Retinal pigment epithelial cell (primary cell): ENCODE results near the gene EFR3B.
A peak's percentile ranks its signal among the peaks of the same experiment; 100 is the strongest.

Experiments used
- DNase-seq: peaks from one replicate; pipeline ENCODE4 v3.0.0-alpha.2; 2010; ENCODE audit warnings: low read depth
- H3K4me3 ChIP-seq: 2 replicates; pipeline ENCODE4 v1.5.1; 2011; ENCODE audit warnings: mild to moderate bottlenecking, low read length, control low read depth, moderate library complexity
- TF ChIP-seq, protein P1 (sequence below): conservative IDR thresholded peaks from 2 replicates; pipeline ENCODE4 v1.5.1; 2011; ENCODE audit warnings: low read depth, low read length, control low read depth, inconsistent platforms

EFR3B gene

DNA sequence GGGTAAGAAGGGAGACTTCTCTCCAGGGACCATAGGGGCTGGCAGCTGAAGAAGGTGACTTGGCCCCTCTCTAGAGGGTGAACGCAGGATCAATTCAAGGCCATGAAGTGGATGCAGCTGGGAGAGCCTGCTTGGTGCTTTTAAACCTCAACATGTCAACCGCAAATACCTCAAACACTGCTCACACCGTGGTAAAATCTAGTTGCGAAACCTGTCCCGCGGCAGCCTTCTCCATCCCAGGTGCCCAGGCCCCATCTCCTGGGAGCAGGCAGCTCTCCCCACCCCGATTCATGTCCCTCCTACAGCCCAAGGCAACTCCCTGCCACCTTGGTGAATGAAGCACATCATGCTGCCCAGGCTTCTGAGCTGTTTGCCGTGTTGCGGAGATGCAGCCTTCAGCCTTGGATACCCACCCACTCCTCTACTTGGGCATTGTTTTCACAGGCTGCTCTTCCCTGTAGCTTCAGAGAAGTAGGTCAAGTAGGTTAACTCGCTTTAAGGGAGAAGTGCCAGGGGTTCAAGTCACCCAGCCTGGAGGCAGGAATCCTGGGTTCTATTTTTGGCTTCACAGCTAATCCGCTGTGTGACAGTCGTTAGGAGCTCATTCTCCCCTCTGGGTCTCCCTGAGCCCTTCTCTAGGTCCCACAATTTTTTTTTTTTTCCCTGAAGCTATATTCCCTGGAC is 6.2 kb upstream of the EFR3B start:
- H3K4me3 ChIP-seq: no peak overlapping the region
- TF ChIP-seq, protein P1, sequence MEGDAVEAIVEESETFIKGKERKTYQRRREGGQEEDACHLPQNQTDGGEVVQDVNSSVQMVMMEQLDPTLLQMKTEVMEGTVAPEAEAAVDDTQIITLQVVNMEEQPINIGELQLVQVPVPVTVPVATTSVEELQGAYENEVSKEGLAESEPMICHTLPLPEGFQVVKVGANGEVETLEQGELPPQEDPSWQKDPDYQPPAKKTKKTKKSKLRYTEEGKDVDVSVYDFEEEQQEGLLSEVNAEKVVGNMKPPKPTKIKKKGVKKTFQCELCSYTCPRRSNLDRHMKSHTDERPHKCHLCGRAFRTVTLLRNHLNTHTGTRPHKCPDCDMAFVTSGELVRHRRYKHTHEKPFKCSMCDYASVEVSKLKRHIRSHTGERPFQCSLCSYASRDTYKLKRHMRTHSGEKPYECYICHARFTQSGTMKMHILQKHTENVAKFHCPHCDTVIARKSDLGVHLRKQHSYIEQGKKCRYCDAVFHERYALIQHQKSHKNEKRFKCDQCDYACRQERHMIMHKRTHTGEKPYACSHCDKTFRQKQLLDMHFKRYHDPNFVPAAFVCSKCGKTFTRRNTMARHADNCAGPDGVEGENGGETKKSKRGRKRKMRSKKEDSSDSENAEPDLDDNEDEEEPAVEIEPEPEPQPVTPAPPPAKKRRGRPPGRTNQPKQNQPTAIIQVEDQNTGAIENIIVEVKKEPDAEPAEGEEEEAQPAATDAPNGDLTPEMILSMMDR: no peak
- DNase-seq: no peak

DNA sequence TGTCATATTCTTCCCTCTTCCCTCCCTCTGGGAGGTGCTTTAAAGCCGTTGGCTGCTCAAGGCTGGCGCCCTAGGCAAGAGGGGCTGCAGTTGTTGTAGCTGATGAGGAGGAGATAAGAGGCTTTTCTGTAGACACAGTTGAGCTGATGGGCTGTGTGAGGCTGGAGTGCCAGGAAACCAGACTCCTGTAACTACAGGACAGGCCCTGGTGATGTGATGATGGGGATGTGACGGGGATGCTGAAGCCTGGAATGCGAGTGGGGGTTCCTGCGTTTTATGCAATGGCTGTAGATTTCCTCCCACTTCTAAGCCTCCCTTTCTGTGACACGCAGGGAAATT is 5.7 kb upstream of the EFR3B start:
- TF ChIP-seq, protein P1: no peak
- H3K4me3 ChIP-seq: no peak overlapping the region
- DNase-seq: no peak

DNA sequence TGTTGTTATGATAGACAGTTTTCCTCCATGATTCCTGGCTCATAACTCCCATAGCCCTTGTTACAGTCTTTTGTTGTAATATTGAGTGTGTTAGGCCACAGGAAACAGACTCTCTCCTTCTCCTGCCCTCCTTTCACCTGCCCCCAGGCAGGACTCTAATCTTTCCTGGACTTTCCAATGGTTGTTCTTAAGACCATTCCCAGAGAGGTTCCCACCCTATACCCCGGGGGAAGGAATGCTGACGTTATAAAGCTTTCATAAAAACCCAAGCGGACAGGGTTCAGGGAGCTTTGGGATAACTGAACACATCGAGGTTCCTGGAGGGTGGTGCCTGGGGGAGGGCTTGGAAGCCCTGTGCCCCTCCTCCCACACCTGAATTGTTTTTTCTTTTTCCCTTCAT is 2.8 kb upstream of the EFR3B start:
- no peak for DNase-seq
- TF ChIP-seq, protein P1: no peak
- H3K4me3 ChIP-seq: no peak overlapping the region

DNA sequence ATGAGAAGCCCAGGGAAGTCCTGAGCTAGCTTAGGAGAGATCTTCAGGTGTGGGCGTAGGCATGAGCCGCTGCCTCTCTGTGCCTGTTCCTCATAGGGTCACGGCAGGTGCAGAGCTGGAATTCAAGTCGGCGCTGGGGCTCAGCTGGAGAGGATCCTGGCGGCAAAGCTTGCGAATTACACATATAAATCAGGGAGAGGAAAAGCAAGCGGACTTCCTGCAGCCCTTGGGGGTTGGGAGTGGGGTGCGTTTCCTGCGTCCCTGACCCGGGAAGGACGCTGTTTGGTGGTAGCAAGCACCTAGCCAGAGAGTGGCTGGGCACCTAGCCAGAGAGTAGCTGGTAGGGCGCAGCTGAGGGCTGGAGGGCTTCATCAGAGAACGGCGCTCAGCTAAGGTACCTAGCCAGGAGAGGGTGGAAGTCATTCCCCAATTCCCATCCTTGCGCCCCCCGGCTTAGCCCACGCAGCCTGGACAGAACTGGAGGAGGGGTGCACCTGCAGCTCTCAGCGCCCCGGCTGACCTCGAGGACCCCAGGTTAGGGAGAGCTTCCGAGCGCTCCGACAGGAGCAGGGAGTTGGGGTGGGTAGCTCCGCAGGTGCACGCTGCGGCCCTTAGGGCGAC is 459 bp upstream of the EFR3B start:
- peak; percentile 50 for DNase-seq

DNA sequence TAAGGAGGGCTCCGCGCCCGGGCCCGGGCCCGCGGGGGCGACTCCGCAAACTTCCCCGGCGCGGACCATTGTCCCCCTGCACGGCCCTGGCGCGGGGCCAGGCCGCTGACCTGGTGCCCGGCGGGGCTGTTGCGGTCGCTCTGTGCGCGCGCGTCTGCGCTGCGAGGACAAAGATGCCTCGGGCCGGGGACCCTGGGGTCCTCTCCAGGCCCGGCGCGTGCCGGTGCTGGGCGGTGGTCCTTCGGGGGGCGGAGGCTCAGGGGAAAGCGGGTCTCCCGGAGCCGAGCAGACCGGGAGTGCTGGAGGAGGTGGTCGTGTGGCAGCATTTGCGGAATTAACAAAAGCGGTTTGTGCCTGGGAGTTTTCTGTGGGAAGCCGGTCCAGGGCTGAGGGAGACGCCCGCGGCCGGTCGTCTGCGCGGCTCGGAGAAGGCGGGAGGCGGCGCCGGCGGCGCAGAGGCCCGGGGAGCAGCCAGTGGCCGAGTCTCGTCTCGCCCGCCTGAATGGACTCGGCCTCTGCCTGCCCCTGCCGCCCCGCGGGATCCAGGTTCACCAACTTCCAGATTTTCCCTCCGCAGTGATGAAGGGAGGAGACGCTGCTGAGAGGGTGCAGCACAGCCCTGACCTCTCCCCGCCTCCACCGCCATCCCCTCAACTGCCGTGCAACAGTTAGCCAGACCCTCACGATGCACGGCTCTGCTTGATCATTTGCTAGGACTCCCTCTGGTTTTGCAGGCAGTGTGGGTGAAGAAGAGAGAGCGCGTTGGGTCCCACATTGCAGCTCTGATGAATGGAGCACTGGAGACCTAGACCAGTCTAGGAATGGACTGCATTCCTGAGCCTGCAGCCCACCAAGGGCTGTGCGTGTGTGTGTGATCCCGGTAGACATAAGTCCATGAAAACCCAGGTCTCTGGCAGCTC is 705 bp downstream of the EFR3B start:
- no peak for DNase-seq
- peak overlapping the region; percentile 74 for H3K4me3 ChIP-seq
- TF ChIP-seq, protein P1: no peak

More for the DNA sequence above, 459 bp upstream of the EFR3B start:
- TF ChIP-seq, protein P1: peak; percentile 54
- H3K4me3 ChIP-seq: peak overlapping the region; percentile 73

DNA sequence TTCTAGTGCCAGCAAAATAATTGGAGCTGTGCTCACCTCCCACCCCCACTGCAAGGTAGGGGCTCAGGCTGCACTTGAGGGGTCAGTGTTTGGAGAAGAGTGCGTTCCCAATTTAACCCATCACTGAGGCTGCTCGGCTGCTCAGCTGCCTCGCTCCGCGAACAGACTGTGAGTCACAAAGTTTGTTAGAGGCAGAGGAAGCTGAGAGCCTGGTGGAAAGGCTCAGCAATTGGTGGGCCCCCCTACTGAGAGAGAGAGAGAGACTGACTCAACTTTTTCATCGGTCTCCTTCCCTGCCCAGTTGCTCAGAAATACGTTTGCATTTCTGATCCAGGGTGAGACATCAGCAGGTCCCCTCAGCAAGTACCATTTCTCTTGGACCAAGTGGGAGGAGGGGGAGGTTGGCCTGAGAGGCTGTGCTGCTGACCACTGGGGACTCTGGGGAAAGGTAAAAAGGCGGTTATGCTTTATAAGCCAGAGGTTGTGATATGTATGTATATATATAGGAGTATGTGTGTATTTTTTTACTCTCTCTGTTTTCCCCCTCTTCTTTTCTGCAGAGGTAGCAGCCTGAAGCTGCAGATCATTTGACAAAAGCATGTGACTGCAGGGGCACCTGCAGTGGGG is 1.5 kb downstream of the EFR3B start:
- DNase-seq: peak; percentile 59
- H3K4me3 ChIP-seq: peak overlapping the region; percentile 74
- TF ChIP-seq, protein P1: no peak
